ENCODE data around the gene SIRT6.
"Not testable (repeated sequence)": the region's sequence is repeated elsewhere in the genome, so short reads cannot be mapped to it uniquely, and the experiment has no call there.

The SIRT6 gene

GRCh38 chr19:4182084-4182810 lies at the start of gene SIRT6, which contains the start of gene ANKRD24:
SIRT6 (minus strand) TSS chr19:4182563; CDS start chr19:4182539, 24 bp downstream.
ANKRD24 (plus strand) TSS chr19:4182689; CDS start chr19:4186426, 3,737 bp downstream.
- Histone ChIP-seq H3K9ac (ENCODE audit: low read length) (peak within 1 kb of the TSS; percentile 85), H3K27me3 (ENCODE audit: control insufficient read depth, insufficient read depth, low read length) (no peaks in the 10 kb centered on the region), H3K4me3 (ENCODE audit: low read length) (peak within 1 kb of the TSS; percentile 40), H3K4me1 (ENCODE audit: control insufficient read depth, insufficient read depth, low read length) (peaks cover 19% of the 10 kb centered on the region), H3K36me3 (ENCODE audit: control insufficient read depth, insufficient read depth, low read length) (peaks cover under 1% of the 10 kb centered on the region), H3K9me3 (ENCODE audit: control insufficient read depth, low read length) (no peaks in the 10 kb centered on the region)

DNA sequence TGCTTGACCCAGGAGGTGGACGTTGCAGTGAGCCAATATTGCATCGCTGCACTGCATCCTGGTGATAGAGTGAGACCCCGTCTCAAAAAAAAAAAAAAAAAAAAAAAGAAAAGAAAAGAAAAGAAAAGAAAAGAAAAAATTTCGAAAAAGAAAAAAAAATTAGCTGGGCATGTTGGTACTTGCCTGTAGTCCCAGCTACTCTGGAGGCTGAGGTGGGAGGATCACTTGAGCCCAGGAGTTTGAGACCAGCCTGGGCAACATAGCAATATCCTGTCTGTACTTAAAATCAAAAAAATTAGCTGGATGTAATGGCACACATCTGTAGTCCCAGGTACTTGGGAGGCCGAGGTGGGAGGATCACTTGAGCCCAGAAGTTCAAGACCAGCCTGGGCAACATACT lies 49.8 kb upstream of the SIRT6 start:
- not testable (repeated sequence) for H3K36me3 ChIP-seq (ENCODE audit: control insufficient read depth, insufficient read depth, low read length); H3K4me3 ChIP-seq (ENCODE audit: low read length); H3K9ac ChIP-seq (ENCODE audit: low read length); H3K9me3 ChIP-seq (ENCODE audit: control insufficient read depth, low read length); H3K4me1 ChIP-seq (ENCODE audit: control insufficient read depth, insufficient read depth, low read length)
- H3K27me3 ChIP-seq (ENCODE audit: control insufficient read depth, insufficient read depth, low read length) = peaks cover 26% of the 10 kb centered on the region

GRCh38 chr19:4231521-4231920 lies 49.2 kb upstream of the SIRT6 start:
- H3K27me3 ChIP-seq (ENCODE audit: control insufficient read depth, insufficient read depth, low read length) = peaks cover 26% of the 10 kb centered on the region
- H3K9me3 ChIP-seq (ENCODE audit: control insufficient read depth, low read length); H3K4me1 ChIP-seq (ENCODE audit: control insufficient read depth, insufficient read depth, low read length); H3K36me3 ChIP-seq (ENCODE audit: control insufficient read depth, insufficient read depth, low read length); H3K4me3 ChIP-seq (ENCODE audit: low read length); H3K9ac ChIP-seq (ENCODE audit: low read length): not testable (repeated sequence)

GRCh38 chr19:4230237-4230636 lies 47.9 kb upstream of the SIRT6 start:
- peaks cover 26% of the 10 kb centered on the region for H3K27me3 ChIP-seq (ENCODE audit: control insufficient read depth, insufficient read depth, low read length)

DNA sequence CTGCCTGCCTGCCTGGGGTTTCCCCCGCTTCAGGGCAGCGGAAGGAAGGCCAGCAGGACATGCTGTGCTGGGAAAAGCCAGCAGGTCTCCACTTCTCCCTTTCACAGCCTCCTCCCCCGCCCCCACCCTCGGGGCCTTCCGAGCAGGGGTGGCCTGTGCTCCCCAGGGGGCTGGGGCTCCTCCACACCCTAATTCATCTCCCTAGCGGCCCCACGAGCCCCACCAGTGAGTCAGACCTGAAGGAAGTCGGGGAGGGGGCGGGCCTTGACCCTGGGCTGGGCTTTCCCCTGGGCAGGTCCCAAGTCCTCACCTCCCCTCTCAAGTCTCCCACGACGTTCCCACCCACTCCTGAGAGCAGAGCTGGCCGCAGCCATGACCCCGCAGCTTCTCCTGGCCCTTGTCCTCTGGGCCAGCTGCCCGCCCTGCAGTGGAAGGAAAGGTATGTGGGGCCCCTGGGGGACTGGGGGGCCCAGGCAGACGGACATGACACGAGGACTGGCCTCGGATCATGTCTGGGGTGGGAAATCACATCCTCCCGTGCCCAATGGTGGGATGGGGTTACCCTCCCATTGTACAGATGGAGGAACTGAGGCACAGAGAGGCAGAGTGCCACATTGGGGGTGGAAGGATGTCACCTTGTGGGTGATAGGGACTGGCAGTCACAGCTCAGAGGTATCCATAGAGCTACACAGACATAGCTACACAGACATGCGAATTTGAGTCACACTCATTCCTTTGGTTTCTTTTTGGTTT lies 47.0 kb upstream of the SIRT6 start, which contains the start of gene EBI3:
EBI3 (plus strand) TSS at position 345 of the 753 bp plus-strand sequence; CDS start at position 373, 28 bp downstream.
- Histone ChIP-seq H3K36me3 (ENCODE audit: control insufficient read depth, insufficient read depth, low read length) (no peaks in the 10 kb centered on the region), H3K9me3 (ENCODE audit: control insufficient read depth, low read length) (no peaks in the 10 kb centered on the region), H3K9ac (ENCODE audit: low read length) (no peak within 1 kb of the TSS), H3K4me1 (ENCODE audit: control insufficient read depth, insufficient read depth, low read length) (no peaks in the 10 kb centered on the region), H3K4me3 (ENCODE audit: low read length) (no peak within 1 kb of the TSS), H3K27me3 (ENCODE audit: control insufficient read depth, insufficient read depth, low read length) (peaks cover 26% of the 10 kb centered on the region)

More at GRCh38 chr19:4230237-4230636, 47.9 kb upstream of the SIRT6 start:
- not testable (repeated sequence) for H3K4me3 ChIP-seq (ENCODE audit: low read length); H3K36me3 ChIP-seq (ENCODE audit: control insufficient read depth, insufficient read depth, low read length); H3K9ac ChIP-seq (ENCODE audit: low read length); H3K4me1 ChIP-seq (ENCODE audit: control insufficient read depth, insufficient read depth, low read length); H3K9me3 ChIP-seq (ENCODE audit: control insufficient read depth, low read length)

DNA sequence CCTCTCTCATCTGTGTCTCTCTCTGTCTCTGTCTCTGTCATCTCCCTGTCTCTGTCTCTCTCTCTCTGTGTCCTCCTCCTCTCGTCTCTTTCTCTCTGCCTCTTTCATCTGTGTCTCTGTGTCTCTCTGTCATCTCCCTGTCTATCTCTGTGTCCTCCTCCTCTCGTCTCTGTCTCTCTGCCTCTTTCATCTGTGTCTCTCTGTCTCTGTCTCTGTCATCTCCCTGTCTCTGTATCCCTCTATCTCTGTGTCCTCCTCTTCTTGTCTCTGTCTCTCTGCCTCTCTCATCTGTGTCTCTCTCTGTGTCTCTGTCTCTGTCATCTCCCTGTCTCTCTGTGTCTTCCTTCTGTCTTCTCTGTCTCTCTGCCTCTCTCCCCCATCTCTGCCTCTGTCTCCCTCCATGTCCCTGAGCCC lies 46.4 kb upstream of the SIRT6 start:
- Histone ChIP-seq H3K27me3 (ENCODE audit: control insufficient read depth, insufficient read depth, low read length) (peaks cover 26% of the 10 kb centered on the region), H3K4me3 (ENCODE audit: low read length) (no peak overlapping the region), H3K4me1 (ENCODE audit: control insufficient read depth, insufficient read depth, low read length) (no peaks in the 10 kb centered on the region), H3K9me3 (ENCODE audit: control insufficient read depth, low read length) (no peaks in the 10 kb centered on the region), H3K36me3 (ENCODE audit: control insufficient read depth, insufficient read depth, low read length) (no peaks in the 10 kb centered on the region), H3K9ac (ENCODE audit: low read length) (no peak overlapping the region)

GRCh38 chr19:4227771-4228170 lies 45.4 kb upstream of the SIRT6 start:
- Histone ChIP-seq H3K9me3 (ENCODE audit: control insufficient read depth, low read length) (no peaks in the 10 kb centered on the region), H3K27me3 (ENCODE audit: control insufficient read depth, insufficient read depth, low read length) (peaks cover 22% of the 10 kb centered on the region)

DNA sequence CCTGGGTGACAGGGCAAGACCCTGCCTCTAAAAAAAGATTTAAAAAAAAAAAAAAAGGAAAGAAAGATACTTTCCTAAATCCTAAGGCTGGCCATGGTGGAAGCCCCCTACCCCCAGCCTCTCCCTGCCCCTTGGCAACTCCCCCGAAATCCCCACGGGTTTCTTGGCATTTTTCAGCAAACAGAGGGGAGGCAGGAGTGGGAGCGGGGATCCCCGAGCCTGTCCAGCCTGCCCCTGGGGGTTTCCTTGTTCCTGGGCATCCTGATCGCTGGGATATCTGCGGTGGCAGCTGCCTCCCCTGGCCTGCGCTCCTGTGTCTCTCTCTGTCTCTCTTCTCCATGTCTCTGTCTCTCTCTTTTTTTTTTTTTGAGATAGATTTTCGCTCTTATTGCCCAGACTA lies 43.5 kb upstream of the SIRT6 start:
- Histone ChIP-seq H3K9me3 (ENCODE audit: control insufficient read depth, low read length) (no peaks in the 10 kb centered on the region), H3K9ac (ENCODE audit: low read length) (no peak overlapping the region), H3K4me1 (ENCODE audit: control insufficient read depth, insufficient read depth, low read length) (no peaks in the 10 kb centered on the region), H3K27me3 (ENCODE audit: control insufficient read depth, insufficient read depth, low read length) (peaks cover 20% of the 10 kb centered on the region), H3K4me3 (ENCODE audit: low read length) (no peak overlapping the region), H3K36me3 (ENCODE audit: control insufficient read depth, insufficient read depth, low read length) (no peaks in the 10 kb centered on the region)

More at GRCh38 chr19:4227771-4228170, 45.4 kb upstream of the SIRT6 start:
- Histone ChIP-seq H3K36me3 (ENCODE audit: control insufficient read depth, insufficient read depth, low read length) (no peaks in the 10 kb centered on the region), H3K4me1 (ENCODE audit: control insufficient read depth, insufficient read depth, low read length) (no peaks in the 10 kb centered on the region), H3K9ac (ENCODE audit: low read length) (no peak overlapping the region), H3K4me3 (ENCODE audit: low read length) (no peak overlapping the region)

DNA sequence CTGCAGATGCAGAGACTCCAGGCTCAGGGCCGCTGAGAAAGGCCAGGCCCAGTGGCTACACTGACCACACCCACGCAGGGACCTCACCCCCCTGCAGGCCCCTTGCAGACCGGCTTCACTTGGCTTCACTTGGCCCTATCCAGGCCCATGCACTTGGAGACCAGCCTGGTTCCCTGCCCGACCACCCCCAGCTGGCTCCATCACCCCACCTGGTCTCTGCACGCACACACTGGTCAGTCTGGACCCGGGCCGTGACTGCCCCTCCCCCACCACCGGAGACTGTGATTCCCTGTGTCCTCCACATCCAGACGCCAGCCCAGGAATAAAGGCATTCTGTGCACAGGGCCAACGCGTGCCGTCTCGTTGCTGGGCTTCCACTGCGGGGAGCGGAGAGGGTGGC lies 42.1 kb upstream of the SIRT6 start:
- Histone ChIP-seq H3K9ac (ENCODE audit: low read length) (no peak overlapping the region), H3K36me3 (ENCODE audit: control insufficient read depth, insufficient read depth, low read length) (no peaks in the 10 kb centered on the region), H3K9me3 (ENCODE audit: control insufficient read depth, low read length) (no peaks in the 10 kb centered on the region), H3K27me3 (ENCODE audit: control insufficient read depth, insufficient read depth, low read length) (peaks cover 18% of the 10 kb centered on the region), H3K4me3 (ENCODE audit: low read length) (no peak overlapping the region), H3K4me1 (ENCODE audit: control insufficient read depth, insufficient read depth, low read length) (no peaks in the 10 kb centered on the region)

- Histone ChIP-seq H3K9me3 (ENCODE audit: control insufficient read depth, low read length) (no peaks in the 10 kb centered on the region), H3K4me3 (ENCODE audit: low read length) (no peak overlapping the region), H3K4me1 (ENCODE audit: control insufficient read depth, insufficient read depth, low read length) (no peaks in the 10 kb centered on the region), H3K36me3 (ENCODE audit: control insufficient read depth, insufficient read depth, low read length) (no peaks in the 10 kb centered on the region), H3K9ac (ENCODE audit: low read length) (no peak overlapping the region), H3K27me3 (ENCODE audit: control insufficient read depth, insufficient read depth, low read length) (no peaks in the 10 kb centered on the region)
Observed at GRCh38 chr19:4220188-4220587, 37.8 kb upstream of the SIRT6 start.

GRCh38 chr19:4218523-4218922 lies 36.2 kb upstream of the SIRT6 start:
- H3K9me3 ChIP-seq (ENCODE audit: control insufficient read depth, low read length); H3K9ac ChIP-seq (ENCODE audit: low read length); H3K27me3 ChIP-seq (ENCODE audit: control insufficient read depth, insufficient read depth, low read length); H3K4me3 ChIP-seq (ENCODE audit: low read length); H3K36me3 ChIP-seq (ENCODE audit: control insufficient read depth, insufficient read depth, low read length); H3K4me1 ChIP-seq (ENCODE audit: control insufficient read depth, insufficient read depth, low read length): not testable (repeated sequence)

Data from mucosa of stomach (tissue), 1 donor.